OCI-LY1 (cell line): ENCODE data around the gene ZNF791.

Experiments
- EZH2 ChIP-seq: fragments of 200-600 bp; sonication (generic), shearing (Covaris generic); IDR thresholded peaks from 2 replicates; pipeline ENCODE4 v1.8.0; 2017; ENCODE audit warnings: borderline replicate concordance, mixed run types, mild to moderate bottlenecking, antibody characterized with exemption, low read length, moderate library complexity, mixed read lengths
- TF ChIP-seq, protein P1 (sequence below): fragments of 200-600 bp; sonication (generic), shearing (Covaris generic); IDR thresholded peaks from 2 replicates; pipeline ENCODE4 v1.5.1; 2017; ENCODE audit warnings: mild to moderate bottlenecking, antibody characterized with exemption, low read length, moderate library complexity, mixed read lengths

DNA sequence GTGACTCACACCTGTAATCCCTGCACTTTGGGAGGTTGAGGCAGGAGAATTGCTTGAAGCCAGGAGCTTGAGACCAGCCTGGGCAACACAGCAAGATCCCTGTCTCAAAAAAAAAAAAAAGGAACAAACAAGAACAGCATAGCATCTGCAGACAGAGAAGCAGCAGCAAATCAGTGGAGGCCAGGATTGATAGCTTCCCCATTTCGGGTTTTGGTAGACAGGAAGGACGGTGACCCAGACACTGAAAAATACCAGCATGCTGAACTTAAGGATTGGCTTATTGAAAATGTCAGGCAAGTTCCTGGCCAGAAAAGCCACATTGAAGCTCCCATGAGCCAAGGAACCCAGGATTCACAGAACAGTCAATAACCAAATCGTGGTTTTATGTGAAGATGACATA, 3.1 kb upstream of the ZNF791 start:
- TF ChIP-seq, protein P1, sequence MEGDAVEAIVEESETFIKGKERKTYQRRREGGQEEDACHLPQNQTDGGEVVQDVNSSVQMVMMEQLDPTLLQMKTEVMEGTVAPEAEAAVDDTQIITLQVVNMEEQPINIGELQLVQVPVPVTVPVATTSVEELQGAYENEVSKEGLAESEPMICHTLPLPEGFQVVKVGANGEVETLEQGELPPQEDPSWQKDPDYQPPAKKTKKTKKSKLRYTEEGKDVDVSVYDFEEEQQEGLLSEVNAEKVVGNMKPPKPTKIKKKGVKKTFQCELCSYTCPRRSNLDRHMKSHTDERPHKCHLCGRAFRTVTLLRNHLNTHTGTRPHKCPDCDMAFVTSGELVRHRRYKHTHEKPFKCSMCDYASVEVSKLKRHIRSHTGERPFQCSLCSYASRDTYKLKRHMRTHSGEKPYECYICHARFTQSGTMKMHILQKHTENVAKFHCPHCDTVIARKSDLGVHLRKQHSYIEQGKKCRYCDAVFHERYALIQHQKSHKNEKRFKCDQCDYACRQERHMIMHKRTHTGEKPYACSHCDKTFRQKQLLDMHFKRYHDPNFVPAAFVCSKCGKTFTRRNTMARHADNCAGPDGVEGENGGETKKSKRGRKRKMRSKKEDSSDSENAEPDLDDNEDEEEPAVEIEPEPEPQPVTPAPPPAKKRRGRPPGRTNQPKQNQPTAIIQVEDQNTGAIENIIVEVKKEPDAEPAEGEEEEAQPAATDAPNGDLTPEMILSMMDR: no peak
- no peak for TF ChIP-seq EZH2
